Peyer's patch (tissue), 4 donors: ENCODE data around the gene ERICH6B.

ENCODE experiments used
- CTCF ChIP-seq, 6 experiments: fragments of 450-650 bp in 4 of 6; fragments of 200-600 bp in 2 of 6; sonication (generic) in 1 of 6; IDR thresholded peaks; one replicate each; pipeline ENCODE4 v1.5.1; 2017 to 2019; ENCODE audit warnings: antibody characterized with exemption in 6 of 6, mild to moderate bottlenecking in 3 of 6, moderate library complexity in 1 of 6
- POLR2A ChIP-seq, 2 donors: fragments of 450-650 bp; IDR thresholded peaks; one replicate each; pipeline ENCODE4 v1.5.1; 2017; ENCODE audit warnings: antibody characterized with exemption in 2 of 2, mild to moderate bottlenecking in 2 of 2, moderate library complexity in 2 of 2

- TF ChIP-seq CTCF (IDR thresholded peaks at IDR 0.05) (no peak), POLR2A (IDR thresholded peaks at IDR 0.05) (no peak)
Observed at GRCh38 chr13:45592758-45593157, 22.8 kb downstream of the ERICH6B start.
